ENCODE measurements around the gene METTL25. TPM values are rescaled to one million over a fixed set of nuclear protein-coding genes. Genes with fewer than 3 reads are reported as not detected.

Gene METTL25
- polyA plus RNA-seq, 1 of the 3 experiments (the other 2 are of a cell fraction): 3.0 TPM

- H4K20me1 ChIP-seq (ENCODE audit: insufficient read depth): no peaks in the 10 kb centered on the region
- peaks cover 17% of the 10 kb centered on the region for H3F3A ChIP-seq (replicated peaks; ENCODE audit: insufficient read depth)
- H2AFZ ChIP-seq (ENCODE audit: low read depth): no peak overlapping the region; the same call in 1 of the 2 replicates
- H3K4me3 ChIP-seq (ENCODE audit: low read depth in 2 of 2, low read length in 1 of 2): no peak overlapping the region
- no peaks in the 10 kb centered on the region for H3K27me3 ChIP-seq (ENCODE audit: insufficient read depth)
- TF ChIP-seq MEF2A (IDR thresholded peaks at IDR 0.05; ENCODE audit: borderline replicate concordance, low read depth) (no peak), RFX5 (IDR thresholded peaks at IDR 0.05; ENCODE audit: low read length) (no peak), SIN3A (IDR thresholded peaks at IDR 0.05; ENCODE audit: borderline replicate concordance, low read depth, low read length) (no peak), TCF12 (IDR thresholded peaks at IDR 0.05) (peak; percentile 51; the same call in 1 of the 2 replicates), GABPA (IDR thresholded peaks at IDR 0.05; ENCODE audit: low read depth) (no peak), RAD21 (IDR thresholded peaks at IDR 0.05; ENCODE audit: low read length) (no peak)
- ChIA-PET CTCF (interaction anchor here (0.7 kb wide), 1 partner anchor 900 kb away, joined by 3 read pairs; no protein-coding TSS in a partner anchor), POLR2A (no interaction called here)
- no peaks in the 10 kb centered on the region for H3K9me2 ChIP-seq
- H3K9me3 ChIP-seq: no peaks in the 10 kb centered on the region
- peaks cover 0 to 6% of the 10 kb centered on the region in 2 experiments; a peak in 2 of 4 replicates for H3K4me1 ChIP-seq (ENCODE audit: control insufficient read depth in 1 of 2, insufficient read depth in 2 of 2, low read depth in 1 of 2, low read length in 1 of 2)
- no peaks in the 10 kb centered on the region for H3K36me3 ChIP-seq (replicated peaks in 1 of 2; ENCODE audit: control insufficient read depth in 1 of 2, insufficient read depth in 2 of 2, low read length in 1 of 2)
- WGBS (ENCODE audit: low lambda C conversion rate): 86% methylated on average over 1 of the region's 1 CpG
- no peak overlapping the region for H3K4me2 ChIP-seq
- DNase-seq: no peak
- no peak overlapping the region for H3K9ac ChIP-seq
- H3K27ac ChIP-seq (ENCODE audit: low read depth in 2 of 2, low read length in 1 of 2): peak overlapping the region; percentile 62 to 76; a peak in 3 of 4 replicates
- no peaks in the 10 kb centered on the region for H3K79me2 ChIP-seq (ENCODE audit: insufficient read depth)
These were observed 116.9 kb downstream of the METTL25 start for GRCh38 chr12:82475211-82475610.

GRCh38 chr12:82476511-82476910 is 118.2 kb downstream of the METTL25 start:
- Histone ChIP-seq H2AFZ (ENCODE audit: low read depth) (no peak overlapping the region), H3K36me3 (replicated peaks in 1 of 2; ENCODE audit: control insufficient read depth in 1 of 2, insufficient read depth in 2 of 2, low read length in 1 of 2) (no peaks in the 10 kb centered on the region), H3K9me2 (no peaks in the 10 kb centered on the region), H3K9me3 (no peaks in the 10 kb centered on the region), H4K20me1 (ENCODE audit: insufficient read depth) (no peaks in the 10 kb centered on the region), H3K4me1 (ENCODE audit: control insufficient read depth in 1 of 2, insufficient read depth in 2 of 2, low read depth in 1 of 2, low read length in 1 of 2) (peaks cover 0 to 6% of the 10 kb centered on the region in 2 experiments; a peak in 2 of 4 replicates), H3K79me2 (ENCODE audit: insufficient read depth) (no peaks in the 10 kb centered on the region), H3K27me3 (ENCODE audit: insufficient read depth) (no peaks in the 10 kb centered on the region), H3F3A (replicated peaks; ENCODE audit: insufficient read depth) (peaks cover 17% of the 10 kb centered on the region), H3K4me3 (ENCODE audit: low read depth in 2 of 2, low read length in 1 of 2) (no peak overlapping the region), H3K9ac (no peak overlapping the region), H3K27ac (ENCODE audit: low read depth in 2 of 2, low read length in 1 of 2) (no peak overlapping the region), H3K4me2 (no peak overlapping the region)
- WGBS (ENCODE audit: low lambda C conversion rate): 84% methylated on average over 4 of the region's 4 CpGs
- TF ChIP-seq TAF1 (IDR thresholded peaks at IDR 0.05; ENCODE audit: borderline replicate concordance, low read depth, low read length): no peak
- no peak for TF ChIP-seq CHD2 (IDR thresholded peaks at IDR 0.05; ENCODE audit: low read length, partially characterized antibody)
- DNase-seq: no peak
- CTCF ChIA-PET: interaction anchor here (0.7 kb wide), 1 partner anchor 51 kb away, joined by 3 read pairs; no protein-coding TSS in a partner anchor
- POLR2A ChIA-PET: no interaction called here

GRCh38 chr12:82479511-82479910 is 121.2 kb downstream of the METTL25 start:
- peaks cover 16% of the 10 kb centered on the region for H3F3A ChIP-seq (replicated peaks; ENCODE audit: insufficient read depth)
- no peak overlapping the region for H3K4me3 ChIP-seq (ENCODE audit: low read depth in 2 of 2, low read length in 1 of 2)
- H4K20me1 ChIP-seq (ENCODE audit: insufficient read depth): no peaks in the 10 kb centered on the region
- peaks cover 0 to 6% of the 10 kb centered on the region in 2 experiments; a peak in 2 of 4 replicates for H3K4me1 ChIP-seq (ENCODE audit: control insufficient read depth in 1 of 2, insufficient read depth in 2 of 2, low read depth in 1 of 2, low read length in 1 of 2)
- POLR2A ChIA-PET: no interaction called here
- CTCF ChIA-PET: interaction anchor here (1.6 kb wide), 1 partner anchor 10 kb away, joined by 3 read pairs; no protein-coding TSS in a partner anchor
- no peaks in the 10 kb centered on the region for H3K79me2 ChIP-seq (ENCODE audit: insufficient read depth)
- WGBS (ENCODE audit: low lambda C conversion rate): 17% methylated on average over 1 of the region's 1 CpG
- TF ChIP-seq EZH2phosphoT487 (IDR thresholded peaks at IDR 0.05; ENCODE audit: borderline replicate concordance, low read depth) (no peak), EP300 (IDR thresholded peaks at IDR 0.05; ENCODE audit: borderline replicate concordance in 1 of 2, low read depth in 1 of 2, low read length in 1 of 2) (peak in 1 of 2 experiments; percentile 20; a peak in 1 of 4 replicates)
- no peak for DNase-seq
- H3K27me3 ChIP-seq (ENCODE audit: insufficient read depth): no peaks in the 10 kb centered on the region
- no peaks in the 10 kb centered on the region for H3K9me3 ChIP-seq
- H3K9ac ChIP-seq: no peak overlapping the region
- no peaks in the 10 kb centered on the region for H3K36me3 ChIP-seq (replicated peaks in 1 of 2; ENCODE audit: control insufficient read depth in 1 of 2, insufficient read depth in 2 of 2, low read length in 1 of 2)
- peak overlapping the region; percentile 42; the same call in 1 of the 2 replicates for H2AFZ ChIP-seq (ENCODE audit: low read depth)
- H3K4me2 ChIP-seq: peak overlapping the region; percentile 37; the same call in 1 of the 2 replicates
- no peaks in the 10 kb centered on the region for H3K9me2 ChIP-seq
- H3K27ac ChIP-seq (ENCODE audit: low read depth in 2 of 2, low read length in 1 of 2): peak overlapping the region in 1 of 2 experiments; percentile 60; a peak in 2 of 4 replicates

Data from SK-N-SH (cell line).